Stimulated activated memory B cell treated with anti-CD40 and anti-IgM and Interleukin-4, amounts not matched to agents 10 μg/mL and 1 μg/mL and 100 μg/mL, for 72 hours (primary cell): ENCODE data around the gene CCSER2.

Source experiments
- ATAC-seq: fragments of 150-1000 bp; cut with Tn5 transposase; 2 replicates; pipeline ENCODE4 v1.10.0; 2021
- H3K27ac Mint-ChIP-seq: one replicate; pipeline ENCODE4 v1.8.0; 2022; ENCODE audit warnings: mild to moderate bottlenecking, mixed read lengths
- H3K27me3 Mint-ChIP-seq: one replicate; pipeline ENCODE4 v1.8.0; 2022; ENCODE audit warnings: mixed read lengths
- H3K36me3 Mint-ChIP-seq: one replicate; pipeline ENCODE4 v1.8.0; 2022; ENCODE audit warnings: mixed read lengths
- H3K4me1 Mint-ChIP-seq: one replicate; pipeline ENCODE4 v1.8.0; 2022; ENCODE audit warnings: mixed read lengths
- H3K4me3 Mint-ChIP-seq: one replicate; pipeline ENCODE4 v1.8.0; 2022; ENCODE audit warnings: mild to moderate bottlenecking, moderate library complexity, mixed read lengths
- H3K9me3 Mint-ChIP-seq: one replicate; pipeline ENCODE4 v1.8.0; 2022; ENCODE audit warnings: mixed read lengths

The CCSER2 gene

DNA sequence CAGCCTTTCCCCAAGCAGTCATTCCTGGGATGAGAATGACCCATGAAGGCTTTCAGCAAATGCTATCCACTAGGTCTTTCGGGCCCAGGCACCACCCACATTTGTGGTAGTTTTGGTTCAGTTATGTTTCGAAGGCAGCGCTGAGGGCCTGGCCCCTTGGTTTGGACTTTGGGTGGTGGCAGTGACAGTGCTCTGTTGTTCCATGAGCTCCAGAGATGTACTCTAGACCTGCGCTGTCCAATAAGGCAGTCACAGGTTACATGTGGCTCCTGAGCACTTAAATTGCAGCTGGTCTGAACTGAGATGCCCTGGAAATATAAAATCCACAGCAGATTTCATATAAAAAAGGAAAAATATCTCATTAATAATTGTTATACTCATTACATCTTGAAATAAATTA, 209.6 kb downstream of the CCSER2 start:
- Mint-ChIP-seq H3K4me1 (peaks cover 17% of the 10 kb centered on the region), H3K27me3 (peaks cover 45% of the 10 kb centered on the region), H3K4me3 (no peak overlapping the region), H3K27ac (no peak overlapping the region), H3K9me3 (no peaks in the 10 kb centered on the region), H3K36me3 (no peaks in the 10 kb centered on the region)
- no peak for ATAC-seq

DNA sequence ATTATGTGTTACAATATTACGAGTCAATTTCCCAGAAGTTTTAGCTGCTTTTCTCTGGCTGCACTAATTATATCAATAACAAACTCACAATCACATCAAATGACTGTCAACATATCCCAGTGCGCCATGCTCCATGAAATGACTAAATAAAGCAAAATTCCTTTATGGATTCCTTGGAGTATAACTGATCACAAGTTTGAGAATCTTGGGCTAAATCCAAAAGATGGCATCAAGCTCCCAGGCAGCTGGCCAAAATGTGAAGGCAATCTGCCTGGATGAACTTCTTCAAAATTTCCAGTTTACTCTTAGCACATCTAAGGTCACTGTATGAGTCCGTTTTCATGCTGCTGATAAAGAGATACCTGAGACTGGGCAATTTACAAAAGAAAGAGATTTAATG, 210.8 kb downstream of the CCSER2 start:
- H3K4me3 Mint-ChIP-seq: no peak overlapping the region
- peaks cover 35% of the 10 kb centered on the region for H3K27me3 Mint-ChIP-seq
- no peaks in the 10 kb centered on the region for H3K36me3 Mint-ChIP-seq
- no peak for ATAC-seq
- H3K27ac Mint-ChIP-seq: no peak overlapping the region
- H3K4me1 Mint-ChIP-seq: peaks cover 17% of the 10 kb centered on the region
- no peaks in the 10 kb centered on the region for H3K9me3 Mint-ChIP-seq

DNA sequence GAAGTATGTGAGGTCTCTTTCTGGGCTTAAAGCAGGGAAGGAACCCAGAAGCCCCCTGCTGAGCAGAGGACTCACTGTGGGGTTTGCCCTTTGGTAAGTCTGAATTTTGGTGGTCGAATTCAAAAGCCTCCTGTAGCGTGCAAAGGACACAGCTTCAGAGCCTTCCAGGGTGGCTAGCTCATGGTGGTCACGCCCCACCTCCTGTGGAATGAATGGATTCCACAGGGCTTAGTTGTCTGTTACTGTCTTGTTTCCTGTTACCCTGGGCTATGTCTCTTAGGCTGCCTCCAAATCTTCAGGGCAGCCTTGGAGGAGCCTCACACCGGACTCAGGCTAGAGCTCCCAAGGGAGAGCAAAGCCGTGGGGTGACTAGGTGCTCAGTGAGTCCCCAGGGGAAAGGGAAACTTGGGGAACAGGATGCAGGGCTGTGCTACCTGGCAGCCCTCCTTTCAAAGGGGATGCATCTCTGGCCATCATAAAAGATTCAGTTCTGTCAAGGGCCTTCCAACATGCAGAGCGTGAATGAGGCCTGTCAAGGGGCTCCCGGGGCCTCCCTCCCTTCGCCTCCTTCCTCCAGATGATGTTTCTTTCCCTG, 211.7 kb downstream of the CCSER2 start:
- Mint-ChIP-seq H3K4me1 (peaks cover 10% of the 10 kb centered on the region), H3K4me3 (no peak overlapping the region), H3K27me3 (peaks cover 34% of the 10 kb centered on the region), H3K27ac (no peak overlapping the region), H3K36me3 (no peaks in the 10 kb centered on the region), H3K9me3 (no peaks in the 10 kb centered on the region)
- ATAC-seq: no peak

DNA sequence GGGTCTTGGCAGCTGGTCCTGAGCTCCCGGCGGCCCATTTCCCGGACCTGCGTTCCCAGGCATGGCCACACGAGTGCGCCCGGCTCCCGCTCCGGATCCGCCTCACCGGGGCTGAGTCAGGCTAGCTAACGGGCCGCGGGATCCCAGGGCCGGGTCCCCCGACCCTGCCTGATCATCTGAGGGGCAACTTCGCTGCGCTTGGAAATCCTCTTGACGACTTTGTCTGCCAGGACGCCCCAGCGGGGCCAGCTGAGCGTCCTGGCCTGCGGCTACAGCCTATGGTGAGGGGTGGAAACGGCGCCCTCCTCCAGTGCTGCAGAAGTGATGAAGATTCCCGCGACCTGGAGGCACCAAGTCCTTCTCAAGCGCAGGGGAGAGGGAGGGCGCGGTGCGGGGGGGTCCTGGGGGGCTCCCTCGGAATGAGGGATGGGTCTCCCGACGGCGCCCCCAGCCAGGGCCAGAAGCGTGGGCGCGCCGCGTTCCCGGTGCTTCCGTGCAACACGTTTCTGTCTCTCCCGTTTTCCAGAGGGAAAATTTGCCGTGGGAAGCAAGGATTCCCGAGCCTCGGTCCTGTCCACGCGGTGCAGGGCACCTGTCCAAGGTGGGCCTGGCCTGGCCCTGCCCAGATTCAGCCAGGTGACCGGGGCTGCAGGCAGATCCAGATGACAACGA, 212.4 kb downstream of the CCSER2 start:
- Mint-ChIP-seq H3K27ac (no peak overlapping the region), H3K36me3 (no peaks in the 10 kb centered on the region), H3K27me3 (peaks cover 31% of the 10 kb centered on the region), H3K9me3 (no peaks in the 10 kb centered on the region), H3K4me3 (peak overlapping the region; percentile 29), H3K4me1 (peaks cover 10% of the 10 kb centered on the region)
- peak; percentile 69 for ATAC-seq

DNA sequence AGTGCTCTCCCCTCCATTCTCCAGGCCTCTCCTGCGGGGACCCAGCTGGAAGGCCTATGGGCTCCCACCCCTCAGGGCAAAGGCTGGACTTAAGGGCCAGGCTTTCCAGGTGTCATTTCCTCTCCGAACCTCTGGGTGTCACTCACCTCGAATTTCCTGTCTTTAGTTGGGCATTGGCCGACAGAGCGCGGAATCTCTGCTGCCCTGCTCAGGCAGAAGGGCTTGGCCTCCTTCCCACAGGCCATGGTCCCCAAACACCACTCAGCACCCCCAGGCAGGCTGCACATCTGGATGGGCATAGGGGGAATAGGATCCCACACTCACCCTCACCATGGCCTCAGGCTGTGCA, 212.9 kb downstream of the CCSER2 start:
- no peaks in the 10 kb centered on the region for H3K36me3 Mint-ChIP-seq
- H3K9me3 Mint-ChIP-seq: no peaks in the 10 kb centered on the region
- H3K4me3 Mint-ChIP-seq: peak overlapping the region; percentile 29
- ATAC-seq: no peak
- peaks cover 27% of the 10 kb centered on the region for H3K27me3 Mint-ChIP-seq
- H3K27ac Mint-ChIP-seq: no peak overlapping the region
- H3K4me1 Mint-ChIP-seq: peaks cover 10% of the 10 kb centered on the region

DNA sequence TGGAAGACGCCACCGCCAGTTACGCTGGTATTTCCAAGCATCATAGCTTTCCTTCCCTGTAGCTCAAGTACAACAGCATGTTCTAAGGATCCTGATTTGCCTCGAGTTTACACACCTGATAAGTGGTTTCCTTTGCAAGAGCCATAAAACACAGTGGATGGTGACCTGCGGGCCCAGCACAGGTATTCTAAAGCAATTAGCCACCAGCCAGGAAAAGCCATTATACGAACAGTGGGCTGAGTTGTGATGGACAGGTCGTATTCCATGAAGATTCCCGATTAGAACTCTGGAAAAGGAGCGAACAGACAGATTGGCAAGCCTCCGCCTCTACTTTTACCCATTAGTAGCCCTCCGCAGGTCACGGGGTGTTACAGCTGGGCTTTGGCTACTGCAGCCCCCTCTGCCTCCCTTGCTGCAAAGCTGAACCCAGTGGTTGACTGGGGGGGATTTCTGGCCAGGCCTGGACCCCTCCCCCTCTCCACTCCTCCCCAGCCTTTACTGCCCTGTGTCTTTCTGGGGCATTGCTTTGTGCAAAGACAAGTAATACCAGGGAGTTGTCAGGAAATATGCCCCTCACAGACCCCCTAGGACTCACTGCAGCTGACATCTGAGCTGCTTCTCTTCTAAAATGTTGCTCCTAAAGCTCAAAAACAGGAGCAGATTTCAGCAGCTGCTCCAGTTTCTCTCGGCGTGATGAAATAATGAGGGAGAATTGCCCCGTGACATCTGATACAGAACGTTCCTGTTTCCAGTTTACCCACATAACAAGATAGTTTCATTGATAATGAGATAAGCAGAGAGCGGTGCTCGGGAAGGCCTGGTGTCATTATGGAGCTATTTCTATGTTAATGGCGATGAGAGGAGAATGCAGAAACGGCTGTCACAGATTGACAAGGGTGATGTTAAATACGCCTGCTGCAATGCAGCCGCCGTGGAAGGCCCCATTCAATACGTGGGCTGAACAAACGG, 214.4 kb downstream of the CCSER2 start:
- Mint-ChIP-seq H3K36me3 (no peaks in the 10 kb centered on the region), H3K4me1 (peaks cover 5% of the 10 kb centered on the region), H3K9me3 (no peaks in the 10 kb centered on the region), H3K27ac (no peak overlapping the region), H3K27me3 (peaks cover 27% of the 10 kb centered on the region), H3K4me3 (no peak overlapping the region)
- no peak for ATAC-seq

DNA sequence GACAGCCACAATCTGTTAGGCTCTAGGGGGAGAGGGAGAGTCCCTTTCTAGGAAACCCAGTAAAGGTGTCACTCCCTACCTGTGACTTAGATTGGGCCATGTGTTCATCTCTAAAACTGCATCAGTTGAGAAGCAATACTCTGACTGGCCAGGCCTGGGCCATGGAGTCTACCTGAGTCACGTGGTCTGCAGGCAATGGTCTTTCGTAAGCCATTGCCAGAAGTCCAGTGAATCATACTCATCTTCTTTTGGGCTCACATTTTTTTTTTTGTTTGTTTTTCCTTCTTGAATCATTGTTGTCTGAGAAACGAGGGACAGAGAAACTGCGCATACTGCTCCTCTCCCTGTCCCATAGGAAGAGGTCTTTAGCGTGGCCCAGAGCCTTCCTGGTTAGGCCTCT, 215.6 kb downstream of the CCSER2 start:
- Mint-ChIP-seq H3K36me3 (no peaks in the 10 kb centered on the region), H3K27ac (no peak overlapping the region), H3K9me3 (no peaks in the 10 kb centered on the region), H3K27me3 (peaks cover 32% of the 10 kb centered on the region), H3K4me3 (no peak overlapping the region), H3K4me1 (peaks cover 5% of the 10 kb centered on the region)
- ATAC-seq: no peak

DNA sequence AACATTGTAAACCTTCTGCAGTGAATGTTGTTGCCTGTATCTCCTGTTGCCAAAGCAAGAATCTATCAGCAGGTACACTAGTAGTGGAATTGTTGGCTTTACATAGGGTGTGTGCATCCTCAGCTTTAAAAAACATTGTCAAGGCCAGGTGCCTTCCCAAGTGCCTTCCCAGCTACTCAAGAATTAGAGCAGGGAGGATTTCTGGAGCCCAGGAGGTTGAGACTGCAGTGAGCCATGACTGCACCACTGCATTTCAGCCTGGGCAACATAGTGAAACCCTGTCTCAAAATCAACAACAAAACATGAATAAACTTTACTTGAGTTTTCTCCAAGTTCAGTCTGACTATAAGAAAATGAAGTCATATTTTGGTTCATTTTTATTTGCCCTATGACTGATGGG, 217.3 kb downstream of the CCSER2 start:
- Mint-ChIP-seq H3K27me3 (peaks cover 33% of the 10 kb centered on the region), H3K4me1 (peaks cover 5% of the 10 kb centered on the region), H3K4me3 (no peak overlapping the region), H3K36me3 (no peaks in the 10 kb centered on the region), H3K27ac (no peak overlapping the region), H3K9me3 (no peaks in the 10 kb centered on the region)
- ATAC-seq: no peak

DNA sequence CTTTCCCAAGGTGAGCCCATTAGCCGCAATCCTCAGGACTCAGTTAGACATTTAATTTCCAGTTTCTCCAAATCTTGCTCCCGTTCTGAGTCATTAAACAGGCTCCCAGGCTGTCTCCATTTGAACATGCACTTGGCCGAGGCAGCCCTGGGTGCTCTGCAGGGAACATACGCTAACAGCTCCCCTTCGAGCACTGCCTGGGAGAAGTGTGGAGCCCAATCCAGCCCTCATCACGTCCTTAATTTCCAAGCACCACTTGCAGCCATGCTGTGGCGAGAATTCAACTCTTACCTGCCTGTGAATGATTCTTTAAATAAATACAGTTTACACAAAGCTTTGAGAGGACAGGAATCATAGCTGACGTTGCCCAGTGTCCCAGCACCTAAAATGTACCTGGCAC, 218.2 kb downstream of the CCSER2 start:
- no peaks in the 10 kb centered on the region for H3K4me1 Mint-ChIP-seq
- no peak overlapping the region for H3K4me3 Mint-ChIP-seq
- peaks cover 24% of the 10 kb centered on the region for H3K27me3 Mint-ChIP-seq
- H3K36me3 Mint-ChIP-seq: no peaks in the 10 kb centered on the region
- H3K9me3 Mint-ChIP-seq: no peaks in the 10 kb centered on the region
- H3K27ac Mint-ChIP-seq: no peak overlapping the region
- ATAC-seq: no peak

DNA sequence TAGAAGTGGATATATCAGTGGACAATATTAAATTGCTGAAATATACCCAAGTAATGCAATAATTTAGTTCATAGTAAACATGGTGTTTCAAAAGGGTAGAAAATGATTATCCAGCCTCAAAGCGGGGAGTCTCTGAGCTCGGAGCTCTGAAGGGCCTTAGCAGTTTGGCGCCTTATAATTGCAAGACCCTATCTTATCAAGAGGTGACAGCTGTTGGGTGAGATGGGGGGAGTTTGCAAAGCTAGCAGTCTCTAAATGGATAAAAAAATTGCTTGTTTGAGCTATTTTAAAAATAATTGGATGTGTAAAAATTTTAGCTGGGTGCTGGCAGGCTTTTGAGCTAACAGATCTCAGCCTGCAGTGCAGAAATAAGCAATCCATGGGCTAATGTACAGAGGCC, 219.2 kb downstream of the CCSER2 start:
- H3K27ac Mint-ChIP-seq: no peak overlapping the region
- no peak overlapping the region for H3K4me3 Mint-ChIP-seq
- H3K36me3 Mint-ChIP-seq: no peaks in the 10 kb centered on the region
- ATAC-seq: no peak
- H3K27me3 Mint-ChIP-seq: peaks cover 20% of the 10 kb centered on the region
- no peaks in the 10 kb centered on the region for H3K9me3 Mint-ChIP-seq
- H3K4me1 Mint-ChIP-seq: no peaks in the 10 kb centered on the region

DNA sequence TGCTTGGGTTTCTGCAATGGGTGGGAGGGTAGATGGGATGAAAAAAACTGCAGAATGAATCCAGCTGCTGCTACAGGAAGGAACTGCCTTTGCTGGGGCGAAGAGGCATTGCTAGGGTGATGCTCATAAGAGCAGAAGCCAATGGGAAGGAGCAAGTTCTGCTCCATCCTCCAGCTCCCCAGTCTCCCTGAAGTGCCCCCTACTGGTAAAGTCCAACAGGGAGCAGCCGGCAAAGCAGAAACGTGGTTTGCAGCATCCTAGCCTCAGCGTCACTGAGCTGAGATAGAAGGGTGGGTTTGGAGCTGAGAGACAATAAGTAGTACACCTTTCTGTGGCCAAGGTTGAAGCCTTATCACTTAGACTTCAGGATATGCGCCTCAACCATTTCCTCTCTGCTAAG, 220.5 kb downstream of the CCSER2 start:
- peaks cover 14% of the 10 kb centered on the region for H3K27me3 Mint-ChIP-seq
- no peak overlapping the region for H3K4me3 Mint-ChIP-seq
- no peak overlapping the region for H3K27ac Mint-ChIP-seq
- H3K4me1 Mint-ChIP-seq: no peaks in the 10 kb centered on the region
- ATAC-seq: no peak
- no peaks in the 10 kb centered on the region for H3K9me3 Mint-ChIP-seq
- H3K36me3 Mint-ChIP-seq: no peaks in the 10 kb centered on the region

DNA sequence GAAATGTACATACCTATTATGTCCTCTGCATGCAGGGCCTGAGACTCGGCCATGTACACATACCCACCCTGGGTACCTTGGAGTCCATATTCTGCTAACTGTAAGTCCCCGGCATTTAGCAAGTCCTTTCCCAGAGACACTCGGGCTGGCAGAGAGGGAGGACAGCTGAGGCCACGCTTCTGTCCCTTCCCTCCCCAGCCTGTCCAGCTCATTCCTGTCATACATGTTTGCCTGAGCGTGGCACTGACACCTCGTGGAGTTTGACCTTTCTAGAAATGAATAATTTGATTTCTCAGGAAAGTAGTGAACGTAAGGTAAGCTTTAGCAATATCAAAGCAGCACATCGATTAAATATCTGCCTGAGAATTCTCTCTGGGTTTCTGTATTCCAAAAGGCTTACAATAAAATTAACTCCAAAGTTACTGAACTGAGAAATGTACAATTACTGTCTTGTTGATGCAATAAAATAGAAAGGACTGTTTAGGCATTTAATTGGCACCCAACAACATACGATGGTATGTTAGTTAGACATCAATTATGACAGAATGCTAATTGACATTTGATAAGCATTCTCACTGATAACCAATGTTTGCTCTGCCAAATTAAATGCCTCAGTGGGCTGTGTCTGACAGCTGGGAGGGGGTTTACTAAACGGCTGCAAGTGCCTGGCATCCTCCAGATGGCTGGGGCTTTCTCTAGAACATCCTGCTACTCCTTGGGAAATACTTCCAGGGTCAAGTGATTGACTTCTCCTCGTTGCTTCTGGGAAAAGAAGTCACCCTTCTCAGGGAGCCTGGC, 221.2 kb downstream of the CCSER2 start:
- Mint-ChIP-seq H3K9me3 (no peaks in the 10 kb centered on the region), H3K27ac (no peak overlapping the region), H3K4me3 (no peak overlapping the region), H3K27me3 (peaks cover 14% of the 10 kb centered on the region), H3K4me1 (no peaks in the 10 kb centered on the region), H3K36me3 (no peaks in the 10 kb centered on the region)
- ATAC-seq: no peak

DNA sequence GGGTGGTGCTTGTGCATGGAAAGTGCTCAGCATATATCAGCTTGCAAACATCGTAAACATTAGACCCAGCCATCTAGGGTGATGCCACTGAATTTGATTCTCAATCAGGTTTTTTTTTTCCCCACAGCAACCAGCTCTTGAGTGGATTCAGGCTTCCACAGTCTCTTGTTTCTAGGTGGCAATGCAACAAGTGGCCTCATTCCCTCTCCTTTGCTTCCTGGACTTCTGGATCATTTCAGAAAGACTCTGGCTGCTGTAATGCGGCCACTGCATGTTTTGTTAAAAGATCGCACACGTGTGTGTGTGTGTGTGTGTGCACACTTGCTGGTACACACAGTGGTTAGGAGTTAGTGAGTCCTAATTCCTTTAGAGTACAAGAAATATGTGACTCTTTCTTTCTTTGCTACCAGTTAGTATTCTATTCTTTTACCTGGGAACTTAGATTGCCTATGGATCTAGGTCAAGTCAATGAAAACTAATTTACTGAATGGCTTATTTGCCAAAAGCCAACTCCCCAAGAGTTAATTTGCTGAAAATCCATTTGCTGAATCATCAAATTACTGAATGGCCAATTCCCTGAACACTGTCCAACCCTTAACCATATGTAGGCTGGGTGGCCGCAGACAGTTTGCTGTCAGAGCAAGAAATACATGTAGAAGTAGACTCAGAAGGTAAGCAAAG, 222.5 kb downstream of the CCSER2 start:
- ATAC-seq: no peak
- H3K36me3 Mint-ChIP-seq: no peaks in the 10 kb centered on the region
- H3K27ac Mint-ChIP-seq: no peak overlapping the region
- peaks cover 3% of the 10 kb centered on the region for H3K4me1 Mint-ChIP-seq
- H3K4me3 Mint-ChIP-seq: no peak overlapping the region
- peaks cover 14% of the 10 kb centered on the region for H3K27me3 Mint-ChIP-seq
- no peaks in the 10 kb centered on the region for H3K9me3 Mint-ChIP-seq

DNA sequence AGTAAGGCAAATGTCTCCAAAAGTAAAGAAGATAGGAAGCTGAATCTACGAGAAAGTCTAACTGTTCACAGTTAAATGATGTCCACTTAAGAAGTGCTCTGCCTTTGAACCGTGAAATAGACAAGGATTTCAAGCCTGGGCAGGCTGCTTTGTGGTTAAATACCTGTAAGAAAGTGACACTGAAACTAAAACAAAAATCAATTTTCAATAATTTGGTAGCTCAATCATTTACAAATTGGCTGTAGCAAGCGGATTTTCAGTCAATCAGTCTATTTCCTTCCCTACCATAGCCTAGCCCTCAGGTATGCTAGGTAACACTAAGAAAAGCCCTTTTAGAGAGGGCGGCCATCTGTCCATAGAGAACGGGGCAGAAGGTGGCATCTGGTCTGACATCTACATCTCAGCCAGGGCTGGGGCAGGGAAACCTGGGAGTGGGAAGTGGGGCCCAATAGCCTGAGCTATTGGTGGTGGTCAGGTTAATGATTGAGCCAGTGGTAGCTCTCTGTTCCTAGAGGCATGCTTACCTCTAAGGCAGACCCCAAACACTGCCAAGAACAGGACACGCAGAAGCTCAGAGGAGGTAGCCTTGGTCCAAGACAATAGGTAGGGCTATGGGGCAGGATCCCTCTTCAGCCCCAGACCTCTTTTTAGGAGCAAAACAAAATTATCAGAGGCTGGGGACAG, 223.2 kb downstream of the CCSER2 start:
- peaks cover 14% of the 10 kb centered on the region for H3K27me3 Mint-ChIP-seq
- no peak overlapping the region for H3K4me3 Mint-ChIP-seq
- H3K9me3 Mint-ChIP-seq: no peaks in the 10 kb centered on the region
- ATAC-seq: peak; percentile 9
- no peak overlapping the region for H3K27ac Mint-ChIP-seq
- H3K36me3 Mint-ChIP-seq: no peaks in the 10 kb centered on the region
- H3K4me1 Mint-ChIP-seq: peaks cover 6% of the 10 kb centered on the region
